HepG2 (cell line): ENCODE results near the gene ARSJ. TPM values are rescaled to one million over a fixed set of nuclear protein-coding genes. Genes with fewer than 3 reads are reported as not detected.

Experiments
- ATAC-seq: fragments of 200-7000 bp; cut with Tn5 transposase; 3 replicates; pipeline ENCODE4 v1.9.1; 2020; ENCODE audit warnings: mild to moderate bottlenecking, moderate library complexity
- BruUV-seq: library from RNA; stranded (reverse); fragments of 400-500 nt; replicated peaks from 2 replicates; lab custom pipeline; 2021; lab: Mats Ljungman, UMichigan
- CTCF ChIA-PET: fragments of 300-600 bp; formaldehyde crosslinking; extraction: SDS; loops from one replicate; lab custom pipeline; 2021; ENCODE audit warnings: low total read pairs, inconsistent platforms, low intra/inter-chr PET ratio; lab: Yijun Ruan, JAX
- POLR2A ChIA-PET: fragments of 350-600 bp; sonication (Branson Sonifier 250); formaldehyde crosslinking; loops from one replicate; lab custom pipeline; 2020; ENCODE audit warnings: antibody characterized with exemption, inconsistent platforms; lab: Yijun Ruan, JAX
- DNase-seq: peaks from one replicate; pipeline ENCODE4 v3.0.0-alpha.2; 2015; ENCODE audit warnings: low spot score
- FAIRE-seq: peaks from 3 replicates; lab custom pipeline; 2011; peaks lifted over from hg19 to GRCh38; lab: Jason Lieb, UNC
- H2AFZ ChIP-seq: one replicate; pipeline ENCODE4 v1.6.1; 2011; ENCODE audit warnings: low read length, inconsistent platforms
- H3K27ac ChIP-seq: fragments of 300-600 bp; 3 replicates; pipeline ENCODE4 v1.8.0; 2011; ENCODE audit warnings: mixed run types, mild to moderate bottlenecking, mixed read lengths, low read length, inconsistent platforms; ENCODE audit not compliant: insufficient read depth; ENCODE audit errors: extremely low read length
- H3K27me3 ChIP-seq, 2 experiments: fragments of 200-600 bp in 1 of 2; 2 replicates in 1 of 2; 3 replicates in 1 of 2; pipeline versions ENCODE4 v1.6.0 to v1.8.0; 2011; ENCODE audit warnings: low read length in 2 of 2, mild to moderate bottlenecking in 2 of 2, moderate library complexity in 2 of 2, inconsistent platforms in 1 of 2; ENCODE audit not compliant: insufficient read depth in 2 of 2, control insufficient read depth in 1 of 2
- H3K36me3 ChIP-seq, 2 experiments: fragments of 200-600 bp in 1 of 2; replicated peaks in 1 of 2; 2 replicates in 1 of 2; 3 replicates in 1 of 2; pipeline versions ENCODE4 v1.5.1 to v1.8.0; 2011; ENCODE audit warnings: low read length in 2 of 2, inconsistent platforms in 1 of 2; ENCODE audit not compliant: insufficient read depth in 2 of 2, control insufficient read depth in 1 of 2
- H3K4me1 ChIP-seq: 2 replicates; pipeline ENCODE4 v1.5.1; 2012; ENCODE audit warnings: low read length, inconsistent platforms; ENCODE audit not compliant: insufficient read depth
- H3K4me2 ChIP-seq: 2 replicates; pipeline ENCODE4 v1.6.0; 2011; ENCODE audit warnings: low read depth, low read length, inconsistent platforms
- H3K4me3 ChIP-seq, 3 experiments: fragments of 200-600 bp in 1 of 3; sonication (generic), shearing (Covaris generic) in 1 of 3; replicated peaks in 1 of 3; 2 replicates each; pipeline ENCODE4 v1.5.1; 2011 to 2016; ENCODE audit warnings: low read length in 3 of 3, inconsistent platforms in 2 of 3, low read depth in 2 of 3, mild to moderate bottlenecking in 2 of 3, control low read depth in 1 of 3, mixed read lengths in 1 of 3; ENCODE audit not compliant: insufficient read depth in 1 of 3
- H3K79me2 ChIP-seq: one replicate; pipeline ENCODE4 v1.6.1; 2011; ENCODE audit warnings: low read length, inconsistent platforms; ENCODE audit not compliant: insufficient read depth
- H3K9ac ChIP-seq: 2 replicates; pipeline ENCODE4 v1.6.0; 2011; ENCODE audit warnings: mild to moderate bottlenecking, low read depth, low read length, inconsistent platforms; ENCODE audit not compliant: insufficient read depth
- H3K9me3 ChIP-seq: 2 replicates; pipeline ENCODE4 v1.5.1; 2012; ENCODE audit warnings: mild to moderate bottlenecking, low read length
- H4K20me1 ChIP-seq: 2 replicates; pipeline ENCODE4 v1.6.0; 2011; ENCODE audit warnings: inconsistent platforms, mild to moderate bottlenecking, low read length, moderate library complexity; ENCODE audit not compliant: insufficient read depth
- CBX5 ChIP-seq: sonication (generic); formaldehyde crosslinking; IDR thresholded peaks from 2 replicates; pipeline ENCODE4 v1.4.0; 2020; ENCODE audit warnings: missing genetic modification reagents, borderline replicate concordance
- FOXC1 ChIP-seq: sonication (generic); formaldehyde crosslinking; IDR thresholded peaks from 2 replicates; pipeline ENCODE4 v1.8.0; 2022; ENCODE audit warnings: mild to moderate bottlenecking, missing genetic modification reagents, borderline replicate concordance
- MEIS2 ChIP-seq: sonication (generic); formaldehyde crosslinking; IDR thresholded peaks from 2 replicates; pipeline ENCODE4 v1.9.0; 2021; ENCODE audit warnings: mild to moderate bottlenecking, missing genetic modification reagents
- SOX13 ChIP-seq, 3 experiments: fragments of 450-650 bp in 1 of 3; sonication (generic) in 1 of 3; formaldehyde crosslinking in 1 of 3; IDR thresholded peaks in 2 of 3; conservative IDR thresholded peaks in 1 of 3; 2 replicates each; pipeline versions ENCODE4 v1.5.0 to v1.6.1; 2016 to 2020; ENCODE audit warnings: antibody characterized with exemption in 1 of 3, mild to moderate bottlenecking in 1 of 3, missing compliant biosample characterization in 1 of 3, missing genetic modification reagents in 1 of 3, moderate library complexity in 1 of 3
- ZBTB38 ChIP-seq: sonication (generic); formaldehyde crosslinking; IDR thresholded peaks from 2 replicates; pipeline ENCODE4 v1.5.1; 2020; ENCODE audit warnings: mild to moderate bottlenecking, missing genetic modification reagents
- ZNF354B ChIP-seq: sonication (generic); formaldehyde crosslinking; IDR thresholded peaks from 2 replicates; pipeline ENCODE4 v1.8.0; 2022; ENCODE audit warnings: mild to moderate bottlenecking, missing genetic modification reagents
- ZNF768 ChIP-seq: sonication (generic); formaldehyde crosslinking; IDR thresholded peaks from 2 replicates; pipeline ENCODE4 v1.4.0; 2020; ENCODE audit warnings: missing genetic modification reagents
- ZNF773 ChIP-seq: sonication (generic); formaldehyde crosslinking; IDR thresholded peaks from 2 replicates; pipeline ENCODE4 v1.4.0; 2020; ENCODE audit warnings: missing genetic modification reagents, borderline replicate concordance
- WGBS: methylation state at CpG from one replicate; pipeline ENCODE4 v1.1.6; 2017; ENCODE audit warnings: low lambda C conversion rate; 5-methylcytosine and 5-hydroxymethylcytosine counted together
- in situ Hi-C: cut with HindIII; loops from 2 replicates; pipeline ENCODE4 v1.10.0; 2017; ENCODE audit warnings: low pct_unique_long_range_greater_than_20kb; ENCODE audit not compliant: extremely low pct_ligation_motif_present
- intact Hi-C: fragments of 100-400 bp; cut with micrococcal nuclease; formaldehyde crosslinking; loops from one replicate; pipeline ENCODE4 v1.10.0; 2022; ENCODE audit not compliant: unreplicated experiment
- polyA plus RNA-seq, 8 experiments: library from polyadenylated mRNA; depleted of rRNA in 3 of 8; stranded (reverse) in 7 of 8; unstranded in 1 of 8; fragments of >200 nt; fragmentation: Illumina TruSeq in 4 of 8; extraction: Trizol in 4 of 8; gene quantifications; 2 replicates each; pipeline versions ENCODE4 v1.2.1 to v1.2.3, GENCODE V29; 2011 to 2016; ENCODE audit warnings: low read depth in 4 of 8, missing spikeins in 1 of 8, mixed read lengths in 1 of 8; ENCODE audit not compliant: insufficient read depth in 1 of 8
- total RNA-seq, 5 experiments: library from RNA; depleted of rRNA; stranded (reverse); fragments of >200 nt; fragmentation: Illumina TruSeq; extraction: Trizol; gene quantifications; 2 replicates each; pipeline ENCODE4 v1.2.3, GENCODE V29; 2016; ENCODE audit warnings: low read depth in 1 of 5
- TF ChIP-seq, protein P1 (sequence below): sonication (generic); formaldehyde crosslinking; conservative IDR thresholded peaks from 2 replicates; pipeline ENCODE4 v1.8.0; 2022; ENCODE audit warnings: mild to moderate bottlenecking, moderate library complexity, missing genetic modification reagents
- TF ChIP-seq, protein P2 (sequence below): sonication (generic); formaldehyde crosslinking; IDR thresholded peaks from 2 replicates; pipeline ENCODE4 v1.8.1; 2022; ENCODE audit warnings: low read depth, mild to moderate bottlenecking, missing genetic modification reagents
- TF ChIP-seq, protein P3 (sequence below): IDR thresholded peaks from 2 replicates; pipeline ENCODE4 v1.6.1; 2018; ENCODE audit warnings: missing genetic modification reagents, mild to moderate bottlenecking, missing compliant biosample characterization
- TF ChIP-seq, protein P4 (sequence below): IDR thresholded peaks from 2 replicates; pipeline ENCODE4 v1.6.1; 2016; ENCODE audit warnings: low read depth, borderline replicate concordance

The ARSJ gene
- total and polyA plus RNA-seq, 2 of the 13 experiments (the other 11 are each of a cell fraction or from before 2014, with no cell fraction given): not detected

DNA sequence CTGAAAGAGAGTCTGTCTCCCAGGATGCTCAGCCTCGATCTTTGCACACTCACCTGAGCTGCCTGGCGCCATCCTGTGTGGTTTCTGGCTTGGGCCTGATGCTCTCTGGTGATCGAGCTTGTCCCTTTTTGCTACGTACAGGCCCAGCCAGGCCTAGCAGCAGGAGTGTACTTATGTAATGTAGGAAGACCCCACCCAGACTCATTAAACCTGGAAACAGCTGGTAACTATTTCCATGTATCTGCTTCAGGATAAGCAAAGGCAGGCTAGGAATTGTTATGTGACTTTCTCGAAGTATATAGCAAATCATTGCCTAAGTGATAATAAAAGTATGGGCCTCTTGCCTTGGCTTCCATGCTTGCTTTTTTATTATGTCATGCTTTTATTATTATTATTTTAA, 18.6 kb upstream of the ARSJ start (continued):
- TF ChIP-seq, protein P1, sequence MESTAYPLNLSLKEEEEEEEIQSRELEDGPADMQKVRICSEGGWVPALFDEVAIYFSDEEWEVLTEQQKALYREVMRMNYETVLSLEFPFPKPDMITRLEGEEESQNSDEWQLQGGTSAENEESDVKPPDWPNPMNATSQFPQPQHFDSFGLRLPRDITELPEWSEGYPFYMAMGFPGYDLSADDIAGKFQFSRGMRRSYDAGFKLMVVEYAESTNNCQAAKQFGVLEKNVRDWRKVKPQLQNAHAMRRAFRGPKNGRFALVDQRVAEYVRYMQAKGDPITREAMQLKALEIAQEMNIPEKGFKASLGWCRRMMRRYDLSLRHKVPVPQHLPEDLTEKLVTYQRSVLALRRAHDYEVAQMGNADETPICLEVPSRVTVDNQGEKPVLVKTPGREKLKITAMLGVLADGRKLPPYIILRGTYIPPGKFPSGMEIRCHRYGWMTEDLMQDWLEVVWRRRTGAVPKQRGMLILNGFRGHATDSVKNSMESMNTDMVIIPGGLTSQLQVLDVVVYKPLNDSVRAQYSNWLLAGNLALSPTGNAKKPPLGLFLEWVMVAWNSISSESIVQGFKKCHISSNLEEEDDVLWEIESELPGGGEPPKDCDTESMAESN (CRISPR knock-in tag): no peak
- no peak for TF ChIP-seq MEIS2 (CRISPR knock-in tag)
- TF ChIP-seq, protein P2, sequence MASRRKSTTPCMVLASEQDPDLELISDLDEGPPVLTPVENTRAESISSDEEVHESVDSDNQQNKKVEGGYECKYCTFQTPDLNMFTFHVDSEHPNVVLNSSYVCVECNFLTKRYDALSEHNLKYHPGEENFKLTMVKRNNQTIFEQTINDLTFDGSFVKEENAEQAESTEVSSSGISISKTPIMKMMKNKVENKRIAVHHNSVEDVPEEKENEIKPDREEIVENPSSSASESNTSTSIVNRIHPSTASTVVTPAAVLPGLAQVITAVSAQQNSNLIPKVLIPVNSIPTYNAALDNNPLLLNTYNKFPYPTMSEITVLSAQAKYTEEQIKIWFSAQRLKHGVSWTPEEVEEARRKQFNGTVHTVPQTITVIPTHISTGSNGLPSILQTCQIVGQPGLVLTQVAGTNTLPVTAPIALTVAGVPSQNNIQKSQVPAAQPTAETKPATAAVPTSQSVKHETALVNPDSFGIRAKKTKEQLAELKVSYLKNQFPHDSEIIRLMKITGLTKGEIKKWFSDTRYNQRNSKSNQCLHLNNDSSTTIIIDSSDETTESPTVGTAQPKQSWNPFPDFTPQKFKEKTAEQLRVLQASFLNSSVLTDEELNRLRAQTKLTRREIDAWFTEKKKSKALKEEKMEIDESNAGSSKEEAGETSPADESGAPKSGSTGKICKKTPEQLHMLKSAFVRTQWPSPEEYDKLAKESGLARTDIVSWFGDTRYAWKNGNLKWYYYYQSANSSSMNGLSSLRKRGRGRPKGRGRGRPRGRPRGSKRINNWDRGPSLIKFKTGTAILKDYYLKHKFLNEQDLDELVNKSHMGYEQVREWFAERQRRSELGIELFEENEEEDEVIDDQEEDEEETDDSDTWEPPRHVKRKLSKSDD (CRISPR knock-in tag): no peak
- no peak for TF ChIP-seq ZNF773 (CRISPR knock-in tag)

DNA sequence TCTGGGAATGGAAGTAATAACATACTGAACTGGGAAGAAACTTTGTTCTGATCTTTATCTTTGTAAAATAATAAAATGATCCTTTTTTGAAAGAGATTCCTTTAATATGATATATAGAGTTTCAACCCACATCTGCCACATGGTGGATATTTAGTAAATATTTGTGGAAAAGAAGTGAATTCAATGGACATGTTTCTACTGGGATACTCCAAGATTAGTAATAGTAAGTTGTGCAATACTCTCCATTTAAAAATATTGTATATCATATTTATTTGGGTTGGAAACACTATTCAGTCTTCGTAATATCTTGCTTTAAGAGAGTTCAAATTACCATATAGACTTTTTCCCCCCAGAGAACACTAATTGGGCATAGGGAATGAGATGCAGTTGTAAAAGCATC, 17.8 kb upstream of the ARSJ start:
- Histone ChIP-seq H3K4me3 (no peak overlapping the region), H3K9ac (no peak overlapping the region), H3K4me2 (no peak overlapping the region), H3K36me3 (no peaks in the 10 kb centered on the region), H3K9me3 (no peaks in the 10 kb centered on the region), H3K79me2 (no peaks in the 10 kb centered on the region), H4K20me1 (no peaks in the 10 kb centered on the region), H3K27ac (no peak overlapping the region), H3K27me3 (no peaks in the 10 kb centered on the region), H3K4me1 (no peaks in the 10 kb centered on the region), H2AFZ (no peak overlapping the region)
- no TSS peak for BruUV-seq
- ChIA-PET CTCF (no interaction called here), POLR2A (no interaction called here)
- DNase-seq (no peak), ATAC-seq (no peak), FAIRE-seq (no peak)
- WGBS: 5% methylated on average over 1 of the region's 1 CpG
- in situ Hi-C loops (no loop called here), intact Hi-C loops (no loop called here)
- TF ChIP-seq SOX13 (IDR thresholded peaks at IDR 0.05) (no peak), SOX13 (CRISPR knock-in tag; conservative IDR thresholded peaks at IDR 0.05 in 1 of 2, IDR thresholded peaks at IDR 0.05 in 1 of 2) (no peak), ZBTB38 (no peak), CBX5 (CRISPR knock-in tag) (no peak), ZNF768 (CRISPR knock-in tag) (no peak), ZNF354B (CRISPR knock-in tag) (no peak), FOXC1 (CRISPR knock-in tag) (no peak)
- TF ChIP-seq, protein P3, sequence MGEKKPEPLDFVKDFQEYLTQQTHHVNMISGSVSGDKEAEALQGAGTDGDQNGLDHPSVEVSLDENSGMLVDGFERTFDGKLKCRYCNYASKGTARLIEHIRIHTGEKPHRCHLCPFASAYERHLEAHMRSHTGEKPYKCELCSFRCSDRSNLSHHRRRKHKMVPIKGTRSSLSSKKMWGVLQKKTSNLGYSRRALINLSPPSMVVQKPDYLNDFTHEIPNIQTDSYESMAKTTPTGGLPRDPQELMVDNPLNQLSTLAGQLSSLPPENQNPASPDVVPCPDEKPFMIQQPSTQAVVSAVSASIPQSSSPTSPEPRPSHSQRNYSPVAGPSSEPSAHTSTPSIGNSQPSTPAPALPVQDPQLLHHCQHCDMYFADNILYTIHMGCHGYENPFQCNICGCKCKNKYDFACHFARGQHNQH (CRISPR knock-in tag): no peak
- TF ChIP-seq, protein P4, sequence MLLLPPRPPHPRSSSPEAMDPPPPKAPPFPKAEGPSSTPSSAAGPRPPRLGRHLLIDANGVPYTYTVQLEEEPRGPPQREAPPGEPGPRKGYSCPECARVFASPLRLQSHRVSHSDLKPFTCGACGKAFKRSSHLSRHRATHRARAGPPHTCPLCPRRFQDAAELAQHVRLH (CRISPR knock-in tag): no peak
